Right ventricle myocardium inferior (tissue), 1 donor: Measurements from ENCODE around the gene DHX35. TPM values are rescaled to one million over a fixed set of nuclear protein-coding genes. Genes with fewer than 3 reads are reported as not detected.

ENCODE experiments used
- ATAC-seq: fragments of 200-7000 bp; cut with Tn5 transposase; one replicate; pipeline ENCODE4 v1.9.1; 2020; ENCODE audit warnings: mild to moderate bottlenecking, moderate library complexity
- DNase-seq: peaks from one replicate; pipeline ENCODE4 v3.0.0; 2021; ENCODE audit errors: missing footprints
- intact Hi-C: fragments of 100-400 bp; cut with DNase I; formaldehyde crosslinking; loops from one replicate; pipeline ENCODE4 v1.11.0; 2022
- long read RNA-seq: library from polyadenylated mRNA; unstranded; transcript quantifications from one replicate; pipeline ENCODE4 v2.0.0, GENCODE V29; 2021
- total RNA-seq: library from RNA; stranded (reverse); fragmentation: NEBNext Ultra II Directional; extraction: Animal tissue kit (Norgen Biotek cat#: 25700); gene quantifications from one replicate; pipeline ENCODE4 v1.2.1, GENCODE V29; 2021
- donor health status: DM: no; HTN: yes; CAD: no; lungs with severe emphysema.

Gene DHX35
- 11.0 TPM for total RNA-seq
- long read RNA-seq, partial matches to known transcripts, result 3 of 12 reads
- long read RNA-seq, other reads (novel, unspliced or antisense), result 5 of 12 reads

- DNase-seq (peak; percentile 99), ATAC-seq (peak; percentile 100)
- intact Hi-C loops, result loop anchor here (1.0 to 5.0 kb wide), 2 partner anchors 23 to 315 kb away; no protein-coding TSS in a partner anchor
Observed at GRCh38 chr20:38962044-38962927, at the start of gene DHX35. Gene DHX35, plus strand, starts transcription at chr20:38962344. Its CDS starts 24 bp downstream, at chr20:38962368.

- ATAC-seq (no peak), DNase-seq (no peak)
- intact Hi-C loops, result no loop called here
Observed at GRCh38 chr20:38915355-38915754, 46.8 kb upstream of the DHX35 start.

GRCh38 chr20:38917657-38918056 lies 44.5 kb upstream of the DHX35 start:
- ATAC-seq (no peak), DNase-seq (no peak)
- intact Hi-C loops, result no loop called here

- intact Hi-C loops, result no loop called here
- no peak for DNase-seq
- no peak for ATAC-seq
Observed at GRCh38 chr20:38918172-38918571, 44.0 kb upstream of the DHX35 start.

- intact Hi-C loops, result no loop called here
- no peak for ATAC-seq
Observed at GRCh38 chr20:38919683-38920082, 42.5 kb upstream of the DHX35 start.

GRCh38 chr20:38920411-38920810 lies 41.7 kb upstream of the DHX35 start:
- intact Hi-C loops, result no loop called here
- no peak for ATAC-seq

More at GRCh38 chr20:38919683-38920082, 42.5 kb upstream of the DHX35 start:
- DNase-seq, result no peak

GRCh38 chr20:38920851-38921250 lies 41.3 kb upstream of the DHX35 start:
- ATAC-seq (no peak), DNase-seq (no peak)
- intact Hi-C loops, result no loop called here

More at GRCh38 chr20:38920411-38920810, 41.7 kb upstream of the DHX35 start:
- DNase-seq, result no peak

GRCh38 chr20:38924718-38925117 lies 37.4 kb upstream of the DHX35 start:
- no peak for DNase-seq
- intact Hi-C loops, result no loop called here
- ATAC-seq, result no peak

GRCh38 chr20:38926142-38926933 lies 35.8 kb upstream of the DHX35 start, which contains the start of gene FAM83D:
Gene FAM83D, plus strand, starts transcription at chr20:38926417. Its CDS starts 26 bp downstream, at chr20:38926443.
- peak; percentile 96 for DNase-seq
- ATAC-seq, result peak; percentile 94
- intact Hi-C loops, result no loop called here

- DNase-seq (no peak), ATAC-seq (no peak)
- intact Hi-C loops, result no loop called here
Observed at GRCh38 chr20:38926934-38927616, 35.1 kb upstream of the DHX35 start.

- no peak for DNase-seq
- ATAC-seq, result no peak
- intact Hi-C loops, result no loop called here
Observed at GRCh38 chr20:38927902-38928578, 34.1 kb upstream of the DHX35 start.

GRCh38 chr20:38930242-38930569 lies 31.9 kb upstream of the DHX35 start:
- no peak for ATAC-seq
- DNase-seq, result no peak
- intact Hi-C loops, result loop anchor here (5.0 kb wide), 1 partner anchor 117 kb away; no protein-coding TSS in a partner anchor

GRCh38 chr20:38931984-38932383 lies 30.2 kb upstream of the DHX35 start:
- DNase-seq, result no peak
- intact Hi-C loops, result loop anchor here (5.0 kb wide), 1 partner anchor 115 kb away; no protein-coding TSS in a partner anchor

GRCh38 chr20:38932457-38933120 lies 29.6 kb upstream of the DHX35 start:
- DNase-seq (no peak), ATAC-seq (peak; percentile 48)
- intact Hi-C loops, result loop anchor here (5.0 kb wide), 1 partner anchor 115 kb away; no protein-coding TSS in a partner anchor

More at GRCh38 chr20:38931984-38932383, 30.2 kb upstream of the DHX35 start:
- ATAC-seq, result no peak

GRCh38 chr20:38934530-38934929 lies 27.6 kb upstream of the DHX35 start:
- DNase-seq (no peak), ATAC-seq (no peak)
- intact Hi-C loops, result loop anchor here (5.0 kb wide), 1 partner anchor 113 kb away; no protein-coding TSS in a partner anchor

GRCh38 chr20:38935285-38935684 lies 26.9 kb upstream of the DHX35 start:
- intact Hi-C loops, result no loop called here

GRCh38 chr20:38935967-38936407 lies 26.2 kb upstream of the DHX35 start:
- DNase-seq (no peak), ATAC-seq (no peak)
- intact Hi-C loops, result no loop called here

More at GRCh38 chr20:38935285-38935684, 26.9 kb upstream of the DHX35 start:
- ATAC-seq (no peak), DNase-seq (no peak)
